DND-41 (cell line): ENCODE data around the gene ADCY9.

Source experiments
- EZH2 ChIP-seq: IDR thresholded peaks from 3 replicates; pipeline ENCODE4 v1.6.1; 2012; ENCODE audit warnings: borderline replicate concordance, low read depth, mild to moderate bottlenecking, moderate library complexity, low read length, inconsistent platforms; ENCODE audit not compliant: severe bottlenecking
- TF ChIP-seq, protein P1 (sequence below): IDR thresholded peaks from 2 replicates; pipeline ENCODE4 v1.5.1; 2012; ENCODE audit warnings: borderline replicate concordance, low read length, moderate library complexity, mild to moderate bottlenecking; ENCODE audit not compliant: poor library complexity, severe bottlenecking; ENCODE audit errors: extremely low read depth

DNA sequence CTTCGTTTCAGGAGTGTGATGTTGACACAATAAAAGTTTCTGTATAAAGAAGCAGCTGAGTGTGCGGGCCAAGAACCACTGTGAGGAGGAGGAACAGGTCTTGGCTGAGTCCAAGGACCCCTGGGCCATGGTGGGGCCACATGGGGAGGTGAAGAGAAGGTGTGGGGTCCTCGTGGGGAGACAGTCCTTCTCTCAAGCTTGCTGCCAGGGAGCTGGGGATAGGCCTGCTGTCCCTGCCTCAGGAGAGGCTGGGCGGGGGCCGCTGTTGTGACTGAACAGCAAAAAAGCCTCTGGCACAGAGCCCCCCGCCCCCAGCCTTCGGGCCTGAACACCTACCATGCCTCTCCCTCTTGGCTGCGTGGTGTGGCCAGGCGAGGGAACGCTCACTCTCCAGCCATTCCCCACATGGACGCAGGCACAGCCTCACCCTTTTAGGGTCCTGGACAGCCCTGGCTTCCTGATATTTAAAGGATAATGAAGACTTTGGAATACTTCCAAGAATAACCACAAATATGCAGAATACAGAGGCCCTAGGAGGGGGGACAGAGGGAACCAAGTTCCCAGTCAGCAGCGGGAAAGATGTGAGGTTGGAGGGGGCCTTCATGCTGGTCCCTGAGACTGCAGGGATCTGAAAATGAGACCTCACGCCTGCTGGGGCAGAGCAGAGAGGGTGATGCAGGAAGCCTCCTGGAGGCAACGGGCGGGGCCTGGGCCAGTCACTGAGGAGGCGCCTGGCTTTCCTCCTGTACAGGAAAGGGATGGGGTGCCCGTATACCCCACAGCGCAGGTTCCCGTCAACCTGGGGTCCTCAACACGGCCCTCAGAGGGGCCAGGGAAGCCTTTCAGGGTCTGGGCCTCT is 135.8 kb downstream of the ADCY9 start:
- TF ChIP-seq, protein P1, sequence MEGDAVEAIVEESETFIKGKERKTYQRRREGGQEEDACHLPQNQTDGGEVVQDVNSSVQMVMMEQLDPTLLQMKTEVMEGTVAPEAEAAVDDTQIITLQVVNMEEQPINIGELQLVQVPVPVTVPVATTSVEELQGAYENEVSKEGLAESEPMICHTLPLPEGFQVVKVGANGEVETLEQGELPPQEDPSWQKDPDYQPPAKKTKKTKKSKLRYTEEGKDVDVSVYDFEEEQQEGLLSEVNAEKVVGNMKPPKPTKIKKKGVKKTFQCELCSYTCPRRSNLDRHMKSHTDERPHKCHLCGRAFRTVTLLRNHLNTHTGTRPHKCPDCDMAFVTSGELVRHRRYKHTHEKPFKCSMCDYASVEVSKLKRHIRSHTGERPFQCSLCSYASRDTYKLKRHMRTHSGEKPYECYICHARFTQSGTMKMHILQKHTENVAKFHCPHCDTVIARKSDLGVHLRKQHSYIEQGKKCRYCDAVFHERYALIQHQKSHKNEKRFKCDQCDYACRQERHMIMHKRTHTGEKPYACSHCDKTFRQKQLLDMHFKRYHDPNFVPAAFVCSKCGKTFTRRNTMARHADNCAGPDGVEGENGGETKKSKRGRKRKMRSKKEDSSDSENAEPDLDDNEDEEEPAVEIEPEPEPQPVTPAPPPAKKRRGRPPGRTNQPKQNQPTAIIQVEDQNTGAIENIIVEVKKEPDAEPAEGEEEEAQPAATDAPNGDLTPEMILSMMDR: no peak
- TF ChIP-seq EZH2: no peak
